ENCODE data around the gene MEIS2.

MEIS2 gene

DNA sequence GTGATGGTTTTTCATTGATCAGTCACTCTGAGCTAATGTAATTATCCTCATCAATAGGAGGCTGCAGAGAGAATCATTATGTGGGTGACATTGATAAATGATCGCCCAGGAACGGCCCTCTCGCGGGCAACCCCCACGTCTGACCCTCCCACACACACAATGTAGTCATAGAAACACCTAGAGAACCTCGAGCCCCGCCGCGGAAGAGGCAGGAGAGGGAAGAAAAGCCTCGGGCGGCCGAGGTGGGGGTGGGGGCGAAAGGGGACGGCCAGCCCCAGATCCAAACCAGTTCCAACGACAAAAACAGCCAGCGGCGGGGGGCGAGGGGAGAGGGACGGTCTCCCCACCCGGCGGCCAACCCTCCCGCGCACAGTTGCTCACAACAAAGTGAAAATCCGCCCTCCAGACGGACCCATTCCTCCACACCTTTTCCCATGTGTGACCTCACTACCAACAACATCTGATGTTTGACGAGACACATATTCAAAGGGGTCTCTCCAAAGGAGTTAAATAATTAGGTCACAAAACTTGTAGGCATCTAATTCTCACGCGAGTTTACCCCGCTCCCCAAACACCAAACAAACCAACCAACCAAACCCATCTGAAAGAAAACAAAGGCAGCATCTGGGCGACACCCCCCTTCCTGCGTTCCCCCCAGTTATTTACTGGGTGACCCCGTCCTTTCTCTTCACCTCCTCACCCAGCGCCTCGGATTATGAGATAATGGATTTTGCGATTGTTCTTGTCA, 213.0 kb downstream of the MEIS2 start:
- DNase-seq, result no peak

DNA sequence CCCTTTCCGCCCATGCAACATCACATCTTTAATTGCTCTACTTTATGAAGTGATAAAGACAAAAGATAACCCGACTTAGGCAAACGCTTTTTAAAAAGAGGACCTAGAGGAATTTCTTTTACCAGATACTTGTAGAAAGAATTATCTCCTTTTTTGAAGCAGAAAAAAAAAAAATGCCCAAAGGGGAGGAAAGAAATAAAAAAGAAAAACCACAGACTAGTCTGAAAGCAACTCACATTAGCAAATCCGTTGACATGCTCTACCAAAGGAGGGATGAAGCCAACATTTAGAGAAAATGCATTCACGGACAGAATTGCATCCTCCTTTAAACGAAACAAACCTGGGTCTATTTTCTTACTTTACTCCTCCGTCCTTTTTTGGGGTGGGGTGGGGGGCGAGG, 213.6 kb downstream of the MEIS2 start:
- DNase-seq, result no peak

DNA sequence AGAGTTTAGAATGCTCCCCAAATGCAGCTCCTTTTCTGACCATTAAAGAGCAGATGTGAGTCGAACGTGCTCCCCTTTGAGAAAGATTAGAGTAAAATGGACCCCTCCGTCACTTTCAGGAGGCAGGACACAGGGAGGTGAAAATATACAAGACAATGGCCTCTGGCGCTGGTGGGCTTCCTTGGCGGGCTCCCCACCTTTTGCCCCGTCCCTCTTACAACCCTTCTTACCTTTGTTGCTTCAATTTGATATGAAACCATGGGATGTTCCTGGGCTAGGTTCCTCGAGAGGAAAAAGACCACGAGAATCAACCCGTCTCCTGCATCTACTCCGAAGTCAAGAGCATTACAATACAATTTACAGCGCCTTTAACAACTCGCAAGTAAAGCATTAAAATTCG, 214.2 kb downstream of the MEIS2 start:
- DNase-seq, result no peak

DNA sequence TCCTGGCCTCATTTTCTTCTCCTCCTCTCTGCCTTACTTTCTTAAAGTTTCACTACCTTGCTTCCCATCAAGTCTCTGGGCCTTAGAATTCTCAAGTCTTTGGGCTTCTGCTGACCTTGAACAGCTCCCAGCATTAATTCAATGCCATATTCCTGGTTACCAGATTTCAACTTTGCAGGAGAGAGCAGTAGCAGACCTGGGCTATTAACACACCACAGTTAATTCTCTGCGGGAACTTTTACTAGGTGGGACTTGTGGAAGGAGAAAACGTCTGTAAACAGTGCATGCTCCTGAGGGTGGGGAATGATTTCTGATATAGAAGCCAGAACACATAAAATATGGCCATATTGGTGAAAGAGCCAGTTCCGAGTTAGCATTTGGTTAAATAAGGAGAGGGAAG, 214.6 kb downstream of the MEIS2 start:
- DNase-seq, result no peak

DNA sequence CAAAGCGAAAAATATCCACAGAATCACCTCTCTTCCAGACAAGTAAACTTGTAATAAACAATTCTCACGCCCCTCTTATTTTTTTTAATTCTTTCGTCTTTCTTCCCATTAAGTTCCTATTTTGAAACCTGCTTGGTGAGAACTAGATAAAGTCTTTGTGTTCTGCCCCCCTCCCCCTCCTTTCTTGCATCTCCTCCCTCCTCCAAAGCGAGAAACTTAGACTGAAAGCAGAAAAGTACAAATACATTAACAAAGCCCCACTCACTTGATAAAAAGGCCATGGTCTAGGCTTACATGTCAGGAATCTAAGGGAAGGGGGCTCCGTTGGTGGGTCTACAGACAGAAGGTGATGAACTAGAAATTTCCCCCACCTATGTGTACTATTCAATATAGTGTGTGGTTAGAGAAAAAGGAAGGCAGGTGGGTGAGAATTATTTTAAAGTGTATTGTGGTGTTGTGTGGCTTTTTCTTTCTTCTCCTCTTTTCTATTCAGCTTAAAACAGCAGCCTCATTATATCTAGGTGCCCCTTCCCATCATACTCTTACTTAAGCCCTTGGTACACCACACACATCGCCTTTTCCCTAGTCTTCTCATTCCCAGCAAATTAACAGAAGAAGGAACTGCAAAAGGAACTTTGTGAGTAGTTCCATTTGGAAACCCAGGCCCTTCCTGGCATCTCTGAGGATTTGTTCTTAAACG, 215.3 kb downstream of the MEIS2 start:
- DNase-seq, result no peak

DNA sequence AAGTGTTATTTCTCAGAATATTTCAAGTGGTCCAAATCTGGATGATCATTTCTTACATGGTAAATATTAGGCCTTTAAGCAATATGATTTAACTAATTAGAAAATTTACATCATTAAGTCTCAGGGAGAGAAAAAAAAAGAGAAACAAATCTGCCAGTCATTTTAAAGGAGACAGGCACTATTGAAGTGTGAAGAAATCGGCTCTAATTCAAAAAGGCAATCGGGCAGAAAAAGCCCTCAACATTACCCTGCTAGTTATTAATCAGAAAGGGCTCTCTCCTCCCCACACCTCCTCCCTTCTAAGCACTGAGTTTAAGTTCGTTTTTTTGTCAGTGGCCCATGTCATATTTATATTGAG, 215.9 kb downstream of the MEIS2 start:
- DNase-seq, result peak; percentile 61

DNA sequence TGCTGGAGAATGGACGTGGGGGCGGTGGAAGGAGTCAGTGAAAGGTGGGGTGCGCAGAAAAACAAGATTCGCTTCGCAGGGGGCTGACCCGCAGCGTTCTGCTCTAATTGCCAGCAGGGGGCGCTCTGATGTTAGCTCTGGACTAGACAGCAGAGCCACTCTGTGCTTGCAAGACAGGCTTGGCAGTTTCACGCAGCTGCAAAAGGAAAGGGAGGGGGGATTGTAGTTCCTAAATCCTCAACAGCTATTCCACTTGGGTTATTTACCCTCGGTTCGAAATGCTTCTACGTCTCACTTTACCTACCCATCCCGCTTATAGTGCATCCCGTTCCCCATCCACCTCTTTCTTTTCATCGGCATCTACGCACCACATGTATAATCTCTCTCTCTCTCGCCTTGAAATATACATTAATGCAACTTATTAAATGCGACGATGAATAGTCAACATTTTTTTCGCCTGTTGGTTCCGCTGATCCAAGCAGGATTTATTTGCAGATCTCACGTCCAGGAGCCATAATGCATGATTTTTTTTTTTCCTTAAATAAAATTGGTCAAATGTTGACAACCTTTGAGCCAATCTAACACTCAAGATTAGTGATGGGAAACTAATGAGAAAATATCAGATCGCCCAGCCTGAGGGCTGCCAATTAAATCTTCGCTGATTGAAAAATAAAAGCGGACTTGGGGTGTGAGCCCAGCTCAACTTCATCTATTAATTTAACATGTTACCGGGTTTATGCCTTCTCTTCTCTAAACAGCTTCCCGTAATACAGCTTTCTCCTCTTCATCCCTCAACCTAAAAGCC, 216.4 kb downstream of the MEIS2 start:
- DNase-seq, result peak; percentile 85

DNA sequence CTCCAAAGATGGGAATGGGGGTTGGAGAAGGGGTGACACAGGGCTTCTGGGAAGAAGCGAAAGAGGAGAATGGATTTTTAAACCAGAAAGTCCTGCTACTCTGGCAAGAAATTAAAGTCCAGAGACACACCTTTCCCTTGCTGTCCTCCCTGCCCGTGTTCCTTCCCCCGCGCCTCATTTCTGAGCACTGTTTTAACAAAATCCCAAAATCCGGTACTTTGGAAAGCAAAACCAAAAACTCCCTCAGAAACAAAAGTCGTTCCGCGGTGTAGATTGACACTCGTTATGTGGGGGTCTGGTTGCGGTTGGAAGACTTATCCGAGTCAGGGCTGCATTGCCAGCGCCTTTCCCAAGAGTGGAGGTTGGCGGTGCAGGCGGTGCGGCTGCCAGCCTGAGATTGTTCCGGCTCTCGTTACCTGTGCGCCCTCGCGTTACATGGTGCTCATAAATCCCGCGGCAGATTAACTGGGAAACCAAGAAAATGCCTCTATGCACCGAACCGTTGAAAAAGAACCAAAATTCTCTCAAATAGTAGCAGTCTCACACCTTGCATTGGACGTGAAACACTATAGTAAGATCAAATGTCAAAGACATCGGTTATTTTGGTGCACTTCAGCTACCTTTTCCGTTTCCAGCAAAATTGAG, 217.7 kb downstream of the MEIS2 start:
- no peak for DNase-seq

DNA sequence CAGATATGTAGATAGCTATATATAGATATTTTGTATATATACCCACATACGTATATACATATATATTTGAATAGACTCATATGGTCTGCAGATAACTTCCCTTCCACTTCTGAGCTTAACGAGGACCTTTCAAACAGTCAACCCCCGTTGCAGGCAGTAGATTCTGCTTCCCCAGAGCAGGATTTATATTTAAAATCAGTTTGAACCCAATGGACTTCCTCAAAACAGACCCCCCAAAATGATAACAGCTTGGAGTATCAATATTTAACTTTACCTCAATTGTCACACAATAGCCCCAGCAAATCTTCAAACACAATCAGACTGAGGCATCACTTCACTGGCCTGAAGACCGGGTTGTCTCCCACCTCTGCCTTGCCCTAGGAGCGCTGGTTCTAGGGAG, 218.3 kb downstream of the MEIS2 start:
- no peak for DNase-seq

DNA sequence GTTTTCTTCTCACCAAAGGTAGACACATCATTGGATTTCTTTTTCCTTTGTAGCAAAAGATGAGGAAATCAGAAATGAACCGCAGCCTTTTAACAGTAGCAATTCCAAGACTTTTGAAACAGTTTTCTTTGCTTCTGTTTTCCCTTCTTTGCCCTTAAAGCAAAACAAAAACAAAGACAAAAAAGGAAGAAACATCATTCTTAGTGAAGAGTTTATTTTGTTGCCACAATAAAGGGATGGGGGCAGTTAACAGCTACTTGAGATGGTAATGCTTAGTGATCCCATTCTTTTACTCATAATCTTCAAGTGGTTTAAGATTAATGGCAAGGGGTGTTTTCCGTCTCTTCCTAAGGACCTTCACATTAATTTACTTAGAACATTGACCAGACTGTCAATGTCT, 218.8 kb downstream of the MEIS2 start:
- no peak for DNase-seq

DNA sequence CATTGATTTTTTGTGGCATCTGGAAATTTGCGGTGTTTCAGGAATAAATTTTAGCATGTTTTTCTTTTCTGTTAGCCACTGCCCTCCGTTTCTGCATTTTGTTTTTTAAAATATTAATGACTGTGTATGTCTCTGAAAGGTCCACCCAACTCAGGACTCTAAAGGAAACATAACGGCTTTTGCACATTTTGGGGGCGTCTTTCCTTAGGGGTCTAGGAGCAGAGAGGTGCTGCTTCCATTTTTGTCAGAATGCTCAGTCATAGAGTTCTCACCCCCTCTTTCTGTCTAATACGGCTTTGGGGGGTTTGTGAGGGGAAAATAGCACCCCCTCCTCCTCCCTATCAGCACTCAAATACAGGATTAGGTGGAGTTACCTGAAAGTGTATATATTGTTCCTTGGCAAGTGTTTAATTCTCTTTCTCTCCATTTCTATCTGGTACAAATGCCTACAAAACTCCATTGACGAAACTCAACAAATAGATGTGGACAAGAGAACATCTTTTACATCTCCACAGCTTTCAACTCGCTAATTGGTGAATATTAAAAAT, 219.4 kb downstream of the MEIS2 start:
- no peak for DNase-seq

DNA sequence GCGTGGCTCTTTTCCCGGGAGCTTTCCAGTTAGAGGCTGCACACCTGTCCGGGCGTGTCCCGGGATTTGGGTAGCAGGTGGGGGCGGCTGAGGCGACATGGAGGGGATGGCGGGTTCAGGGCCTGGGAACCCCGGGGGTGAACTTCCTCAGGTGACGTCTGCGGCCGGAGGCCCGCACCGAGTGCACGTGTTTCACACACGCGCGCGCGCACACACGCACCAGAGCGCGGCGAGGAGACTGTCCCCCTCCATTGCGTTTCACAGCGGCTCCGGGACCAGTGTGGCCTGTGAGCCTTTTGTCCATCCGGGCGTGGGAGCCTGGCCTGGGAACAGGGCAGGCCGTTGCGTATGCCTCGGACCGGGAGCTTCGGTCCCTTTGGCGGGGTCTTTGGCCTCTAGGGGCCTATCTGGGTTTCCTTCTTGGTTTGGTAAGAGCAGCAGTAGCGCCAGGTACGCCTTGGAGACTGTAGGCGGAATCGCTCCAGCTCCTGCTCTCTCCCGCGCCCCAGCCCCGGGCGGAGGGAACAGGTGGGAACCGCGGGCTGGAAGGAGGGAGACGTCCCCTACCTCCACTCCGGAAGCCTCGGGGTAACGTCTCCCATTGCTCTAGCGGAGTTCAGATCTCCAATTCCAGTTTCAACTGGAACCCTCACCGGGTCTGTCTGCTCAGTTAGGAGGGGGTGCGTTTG, 220.0 kb downstream of the MEIS2 start:
- no peak for DNase-seq

DNA sequence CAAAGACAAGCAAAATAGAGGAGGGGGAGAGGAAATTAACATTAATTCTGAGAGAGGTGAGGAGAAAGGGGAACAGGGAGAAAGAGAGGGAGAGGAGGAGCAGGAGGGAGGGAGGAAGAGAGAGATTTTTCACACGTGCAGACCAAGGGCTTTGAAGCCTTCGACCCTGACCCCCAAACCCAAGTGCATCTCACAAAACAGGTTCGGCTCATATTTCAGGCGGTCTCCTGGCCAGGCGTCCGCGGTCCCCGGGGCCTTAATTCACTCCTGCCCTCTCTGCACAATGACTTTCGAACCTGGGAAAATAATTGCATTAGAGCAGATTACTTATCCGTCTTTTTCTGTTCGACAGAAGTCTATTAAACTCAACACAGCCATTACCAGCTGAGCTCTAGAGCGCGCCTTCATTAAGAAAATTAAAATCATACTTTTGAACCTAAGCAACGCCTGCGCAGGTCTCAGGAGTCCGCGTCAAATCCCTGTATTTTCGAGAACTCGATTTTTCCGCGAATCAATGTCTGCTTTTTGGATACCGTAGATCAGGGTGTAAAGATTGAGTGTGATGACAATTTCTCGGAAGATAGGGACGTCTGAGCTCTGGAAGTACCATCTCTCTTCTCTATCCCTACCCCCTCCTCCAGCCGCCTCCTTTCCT, 220.7 kb downstream of the MEIS2 start:
- no peak for DNase-seq

DNA sequence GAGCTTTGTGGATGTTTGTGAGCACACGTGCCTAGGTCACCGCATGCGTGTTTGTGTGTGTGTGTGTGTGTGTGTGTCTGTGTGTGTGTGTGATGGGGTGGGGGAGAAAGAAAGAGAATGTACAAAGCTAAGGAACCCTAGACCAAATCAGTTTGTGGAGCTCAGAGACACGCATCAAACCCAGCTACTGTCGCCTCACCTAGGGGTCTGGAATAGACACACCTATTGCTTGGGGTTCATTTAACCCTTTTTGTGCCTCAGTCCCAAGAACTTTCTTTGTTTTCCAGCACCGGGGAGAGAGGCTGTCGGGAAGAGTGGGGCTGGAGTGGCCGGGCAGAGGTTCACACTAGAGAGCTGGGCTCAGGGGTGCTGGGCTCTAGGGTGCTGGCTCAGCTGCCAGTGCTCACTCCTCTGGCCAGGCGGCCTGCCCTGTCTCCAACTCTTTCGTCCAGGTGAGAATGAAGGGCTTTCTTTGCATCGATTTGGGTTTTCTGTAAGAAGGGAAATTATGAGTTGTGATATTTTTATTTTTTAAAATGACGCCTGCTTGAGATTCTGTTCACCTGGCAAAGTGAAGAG, 221.6 kb downstream of the MEIS2 start:
- no peak for DNase-seq

DNA sequence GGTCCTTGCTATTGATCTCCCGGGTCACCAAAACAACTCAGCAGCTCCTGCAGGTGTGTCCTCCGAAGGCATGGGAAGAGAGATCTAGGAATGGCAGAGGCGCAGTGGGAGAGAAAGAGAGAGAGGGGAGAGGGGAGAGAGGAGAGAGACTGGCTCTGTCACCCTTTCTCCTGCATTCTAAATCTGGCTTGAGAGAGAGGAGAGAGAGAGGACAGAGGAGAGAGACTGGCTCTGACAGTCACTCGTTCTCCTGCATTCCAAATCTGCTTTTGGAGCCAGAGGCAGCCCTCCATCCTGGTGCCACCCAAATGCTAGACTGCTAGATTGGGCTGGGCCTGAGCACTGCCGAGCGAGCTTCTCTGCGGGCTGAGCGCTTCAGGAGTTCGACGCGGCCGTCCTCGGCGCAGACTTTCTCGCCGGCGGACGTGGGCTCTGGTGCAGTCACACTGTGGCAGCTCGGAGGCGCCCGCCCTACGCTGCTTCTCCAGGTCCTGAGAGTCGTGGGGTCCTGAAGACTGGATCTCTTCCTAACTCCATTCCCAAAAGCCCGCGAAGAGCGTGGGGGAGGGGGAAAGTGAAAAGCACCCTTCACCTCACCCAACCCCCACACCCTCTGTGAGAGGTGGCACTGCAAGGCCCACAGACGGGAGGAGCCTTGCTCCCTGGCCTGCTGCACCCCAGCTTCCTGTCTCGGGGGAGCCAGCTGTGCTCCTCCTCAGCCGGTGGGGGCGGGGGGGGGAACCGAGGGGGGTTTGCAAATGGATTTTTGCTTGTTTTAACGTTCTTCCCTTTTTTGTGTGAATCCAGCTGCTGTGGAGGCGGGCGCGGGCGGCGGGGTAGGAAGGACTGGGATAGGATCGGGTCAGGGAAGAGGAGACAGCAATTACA, 222.3 kb downstream of the MEIS2 start:
- DNase-seq, result no peak

DNA sequence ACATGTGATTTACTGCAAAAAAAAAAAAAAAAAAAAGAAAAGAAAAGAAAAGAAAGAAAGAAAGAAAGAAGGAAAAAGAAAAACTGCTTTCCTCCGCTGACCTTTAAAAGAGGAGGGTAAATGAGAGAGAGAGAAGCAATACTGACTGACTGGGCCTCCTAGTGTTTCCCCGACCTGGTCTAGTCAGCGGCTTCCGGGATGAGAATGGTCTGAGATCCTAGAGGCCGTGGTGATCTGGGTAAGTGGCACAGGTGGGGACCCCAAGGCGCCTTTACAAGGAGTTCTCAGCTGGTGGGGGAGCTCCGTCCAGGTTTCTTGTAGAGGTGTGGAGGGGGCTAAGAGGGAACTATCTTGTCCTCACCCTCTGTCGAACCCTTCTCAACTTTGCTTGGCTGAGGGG, 223.1 kb downstream of the MEIS2 start:
- DNase-seq, result no peak

DNA sequence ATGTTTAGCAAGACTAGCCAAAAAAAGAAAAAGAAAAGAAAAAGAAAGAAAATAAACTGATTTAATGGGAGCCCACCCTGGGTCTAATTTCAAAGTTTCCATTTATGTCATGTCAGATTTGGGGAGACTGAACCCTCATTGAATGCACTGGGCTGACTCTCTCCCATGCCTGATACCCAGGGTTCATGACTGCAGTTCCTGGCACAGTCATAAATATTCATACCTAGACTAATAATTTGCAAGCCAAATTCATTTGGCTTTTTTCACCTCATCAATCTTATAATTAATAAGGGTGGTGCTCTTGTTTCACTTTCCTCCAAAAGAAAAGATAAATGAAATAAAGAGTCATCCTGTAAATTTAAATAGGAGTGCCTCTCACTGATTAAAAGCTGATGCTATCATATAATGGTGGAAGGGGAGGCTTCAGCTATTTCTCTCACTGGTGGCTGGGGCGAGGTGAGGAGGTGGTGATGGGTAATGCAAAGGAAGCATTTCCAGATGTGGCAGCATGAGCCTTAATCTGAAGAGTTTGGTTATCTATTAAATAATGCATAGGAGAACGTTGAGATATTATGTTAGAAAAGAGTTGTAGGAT, 224.5 kb downstream of the MEIS2 start:
- DNase-seq, result no peak

DNA sequence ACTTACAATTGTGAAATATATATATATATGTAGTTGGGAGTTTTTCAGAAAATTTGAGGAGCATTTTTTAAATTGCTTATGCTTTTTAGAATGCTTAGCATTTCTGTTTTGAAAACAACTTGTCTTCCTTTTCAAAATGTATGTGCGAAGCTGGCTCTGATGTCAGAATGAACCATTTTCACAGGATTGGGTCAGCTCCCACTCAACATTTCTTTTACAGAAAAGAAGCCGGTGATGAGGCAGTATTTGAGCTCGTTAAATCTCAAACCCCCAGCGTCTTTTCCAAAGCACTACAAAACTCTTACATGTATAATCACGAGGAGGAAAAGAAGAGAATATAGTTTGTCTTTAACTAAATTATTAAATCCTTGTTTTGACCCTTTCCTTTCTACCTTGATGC, 225.4 kb downstream of the MEIS2 start:
- no peak for DNase-seq

DNA sequence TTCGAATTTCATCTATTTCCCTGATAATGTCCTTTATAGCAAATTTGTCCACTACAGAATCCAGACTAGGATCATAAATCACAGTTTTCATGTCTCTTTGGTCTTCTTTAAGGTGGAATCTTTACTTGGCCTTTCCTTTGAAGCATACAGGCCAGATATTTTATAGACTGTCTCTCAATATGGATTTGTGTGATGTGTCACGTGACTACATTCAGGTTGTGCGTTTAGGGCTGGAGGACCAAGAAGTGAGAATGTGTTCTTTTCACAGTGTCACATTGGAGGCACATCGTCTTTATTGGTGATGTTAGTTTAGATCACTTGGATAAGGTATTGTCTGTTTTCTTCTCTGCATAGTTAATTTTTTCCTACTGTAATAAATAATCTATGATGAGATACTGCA, 232.9 kb downstream of the MEIS2 start:
- no peak for DNase-seq

DNA sequence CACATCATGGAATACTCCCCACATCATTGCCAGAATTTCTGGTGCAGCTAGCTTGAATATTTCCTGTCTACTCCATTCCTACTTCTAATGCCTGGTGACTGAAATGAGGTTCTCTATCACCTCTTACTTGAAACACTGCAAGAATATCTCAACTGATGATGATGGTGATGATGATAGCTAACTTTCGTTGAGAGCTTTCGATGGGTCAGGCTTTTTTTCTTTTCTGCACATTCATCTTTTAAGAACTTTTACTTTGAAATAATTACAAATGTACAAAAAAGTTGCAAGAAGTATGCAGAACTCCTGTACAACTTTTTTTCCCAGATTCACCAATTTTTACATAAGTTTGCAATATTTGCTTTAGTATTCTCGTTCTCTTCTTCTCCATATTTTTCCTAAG, 233.5 kb downstream of the MEIS2 start:
- no peak for DNase-seq
